ENCODE measurements around the gene HLA-DRB1.

DNA sequence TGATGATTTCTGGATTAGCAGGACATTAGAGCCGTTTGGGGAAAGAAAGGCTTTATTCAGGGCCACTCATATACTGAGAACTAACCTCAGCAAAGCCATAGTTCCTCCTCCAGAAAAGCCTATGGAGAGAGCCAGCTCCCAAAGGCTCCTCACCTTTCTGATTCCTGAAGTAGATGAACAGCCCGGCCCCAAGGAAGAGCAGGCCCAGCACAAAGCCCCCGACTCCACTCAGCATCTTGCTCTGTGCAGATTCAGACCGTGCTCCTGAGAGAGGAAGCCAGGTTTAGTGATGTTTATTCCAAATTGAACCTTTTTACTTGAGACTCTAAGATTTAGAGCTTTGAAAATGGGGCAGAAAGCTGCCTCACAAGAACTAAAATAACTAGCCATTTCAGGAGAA lies 9.1 kb downstream of the HLA-DRB1 start:
- TF ChIP-seq, protein P1, sequence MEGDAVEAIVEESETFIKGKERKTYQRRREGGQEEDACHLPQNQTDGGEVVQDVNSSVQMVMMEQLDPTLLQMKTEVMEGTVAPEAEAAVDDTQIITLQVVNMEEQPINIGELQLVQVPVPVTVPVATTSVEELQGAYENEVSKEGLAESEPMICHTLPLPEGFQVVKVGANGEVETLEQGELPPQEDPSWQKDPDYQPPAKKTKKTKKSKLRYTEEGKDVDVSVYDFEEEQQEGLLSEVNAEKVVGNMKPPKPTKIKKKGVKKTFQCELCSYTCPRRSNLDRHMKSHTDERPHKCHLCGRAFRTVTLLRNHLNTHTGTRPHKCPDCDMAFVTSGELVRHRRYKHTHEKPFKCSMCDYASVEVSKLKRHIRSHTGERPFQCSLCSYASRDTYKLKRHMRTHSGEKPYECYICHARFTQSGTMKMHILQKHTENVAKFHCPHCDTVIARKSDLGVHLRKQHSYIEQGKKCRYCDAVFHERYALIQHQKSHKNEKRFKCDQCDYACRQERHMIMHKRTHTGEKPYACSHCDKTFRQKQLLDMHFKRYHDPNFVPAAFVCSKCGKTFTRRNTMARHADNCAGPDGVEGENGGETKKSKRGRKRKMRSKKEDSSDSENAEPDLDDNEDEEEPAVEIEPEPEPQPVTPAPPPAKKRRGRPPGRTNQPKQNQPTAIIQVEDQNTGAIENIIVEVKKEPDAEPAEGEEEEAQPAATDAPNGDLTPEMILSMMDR (IDR thresholded peaks at IDR 0.05; ENCODE audit: low read depth, low read length): no peak
- no peak for TF ChIP-seq EZH2phosphoT487 (IDR thresholded peaks at IDR 0.05; ENCODE audit: low read depth)

Data from OCI-LY3 (cell line).